HG02870 (cell line): ENCODE results near the gene RNASE13.
"Not testable (repeated sequence)": the region's sequence is repeated elsewhere in the genome, so short reads cannot be mapped to it uniquely, and the experiment has no call there.

ENCODE experiments used
- ATAC-seq: cut with Tn5 transposase; IDR thresholded peaks from one replicate; pipeline ENCODE4 v1.9.1; 2021; ENCODE audit warnings: mild to moderate bottlenecking, moderate library complexity; ENCODE audit not compliant: unreplicated experiment

Gene RNASE13

DNA sequence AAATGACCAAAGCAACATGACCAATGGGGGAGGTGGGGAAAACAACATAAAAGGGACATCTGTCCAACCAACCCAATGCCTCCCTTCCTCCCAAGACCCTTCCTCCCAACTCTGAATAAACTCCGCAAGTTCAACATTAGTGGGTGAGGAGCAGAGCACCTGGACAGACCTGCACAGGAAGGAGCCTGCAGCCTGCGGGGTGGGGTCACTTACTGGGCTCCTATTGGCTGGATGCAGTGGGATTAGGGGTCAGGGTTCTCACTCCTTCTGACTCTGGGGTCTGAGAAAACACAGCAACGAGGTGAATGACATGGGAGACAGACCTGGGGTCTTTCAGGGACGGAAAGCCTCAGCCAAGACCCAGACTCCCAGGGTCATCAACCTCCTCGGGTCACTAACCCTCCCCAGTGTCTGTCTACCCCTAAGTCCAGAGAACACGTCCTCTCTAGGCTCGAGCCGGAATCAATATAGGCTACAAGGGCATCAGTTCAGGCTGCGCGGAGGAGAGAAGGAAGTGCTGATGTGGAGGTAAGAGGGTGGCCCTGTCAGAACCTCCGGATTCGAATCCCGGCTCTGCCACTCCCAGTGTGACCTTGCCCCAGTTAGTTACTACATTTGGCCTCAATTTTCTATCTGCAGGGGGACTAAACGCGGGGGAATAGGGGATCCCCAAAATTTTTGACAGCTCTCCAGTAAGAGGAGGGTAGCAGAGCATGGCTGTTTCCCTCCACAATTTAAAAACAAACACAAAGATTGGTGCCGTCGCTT lies 10.6 kb downstream of the RNASE13 start:
- ATAC-seq = no peak

DNA sequence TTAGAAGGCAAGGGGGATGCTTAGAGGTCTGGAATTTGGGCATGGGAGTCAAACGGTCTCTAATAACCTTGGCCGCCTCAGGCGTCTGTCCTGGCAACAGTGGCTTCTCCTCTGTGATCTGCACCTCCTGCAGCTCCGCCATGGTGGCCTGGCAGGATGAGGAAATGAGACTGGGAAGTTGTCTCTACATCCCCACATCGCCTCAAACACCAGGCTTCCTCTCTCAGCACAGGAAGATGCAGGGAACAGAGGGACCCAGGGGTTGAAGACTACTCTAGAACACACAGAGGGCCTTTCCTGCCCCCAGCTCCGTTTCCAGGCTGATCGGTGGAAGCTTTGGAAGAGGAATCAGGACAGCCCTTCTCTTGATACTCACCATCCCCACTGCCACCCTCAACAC lies 11.4 kb downstream of the RNASE13 start:
- ATAC-seq = no peak

DNA sequence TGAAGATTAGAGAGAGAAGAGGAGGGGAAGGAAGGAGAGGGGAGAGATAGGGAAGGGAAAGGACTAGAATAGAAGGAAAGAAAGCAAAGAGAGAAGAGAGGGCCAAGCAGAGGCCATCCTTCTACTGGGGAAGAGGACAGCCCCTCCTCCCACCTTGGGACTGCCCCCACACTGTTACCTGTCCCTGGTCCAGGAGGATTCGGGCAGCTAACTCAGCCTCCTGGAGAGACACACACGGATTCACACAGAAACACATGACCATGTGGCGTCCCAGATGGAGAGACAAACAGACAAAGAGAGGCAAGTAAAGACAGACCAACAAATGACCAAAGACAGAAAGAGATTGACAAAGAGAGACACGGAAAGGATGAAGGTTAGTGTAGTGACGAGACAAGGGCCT lies 11.9 kb downstream of the RNASE13 start:
- ATAC-seq = no peak

DNA sequence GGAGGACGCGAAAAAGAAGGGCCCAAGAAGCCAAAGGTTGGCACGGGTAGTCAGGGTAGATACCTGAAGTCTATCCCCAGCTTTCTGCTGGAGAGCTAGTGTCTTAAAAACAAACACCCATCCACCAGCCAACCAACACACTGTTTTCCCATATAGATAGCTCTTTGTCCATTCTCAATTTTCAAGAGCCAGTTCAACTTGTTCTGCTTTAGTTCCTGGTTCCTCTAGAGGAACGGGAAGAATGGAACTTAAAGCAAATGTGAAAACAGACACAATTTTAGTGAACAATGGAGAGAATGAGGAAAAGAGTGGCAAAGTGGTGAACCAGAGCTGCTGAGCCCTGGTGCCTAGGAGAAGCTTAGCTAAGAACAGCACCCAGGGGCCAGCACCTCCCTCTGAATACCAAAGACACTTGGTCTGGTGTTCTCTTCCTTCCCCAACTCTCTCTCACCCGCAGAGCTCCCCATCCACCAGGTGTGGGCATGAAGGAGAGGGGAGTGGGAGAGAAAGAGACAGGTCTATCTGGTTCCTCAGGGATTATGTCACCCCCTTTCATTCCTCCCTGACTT lies 13.5 kb downstream of the RNASE13 start:
- ATAC-seq = no peak

DNA sequence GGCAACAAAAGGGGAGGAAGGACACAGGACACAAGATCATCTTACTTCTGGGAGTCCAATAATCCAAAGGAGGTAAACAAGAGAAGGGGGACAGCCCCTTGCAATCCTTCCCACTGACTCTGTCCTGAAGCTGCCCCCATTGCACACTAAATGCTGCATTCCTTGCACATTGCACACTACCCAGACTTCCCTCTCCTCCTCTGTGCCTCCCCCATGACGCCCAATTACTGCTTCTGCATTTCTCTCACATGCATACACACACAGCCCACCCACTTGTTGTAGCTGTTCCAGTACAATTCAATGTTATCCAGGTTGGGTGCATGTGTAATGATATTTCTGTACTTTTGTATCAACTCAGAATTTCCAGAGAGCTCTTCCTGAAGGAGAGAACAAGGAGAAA lies 15.2 kb downstream of the RNASE13 start:
- ATAC-seq = no peak

DNA sequence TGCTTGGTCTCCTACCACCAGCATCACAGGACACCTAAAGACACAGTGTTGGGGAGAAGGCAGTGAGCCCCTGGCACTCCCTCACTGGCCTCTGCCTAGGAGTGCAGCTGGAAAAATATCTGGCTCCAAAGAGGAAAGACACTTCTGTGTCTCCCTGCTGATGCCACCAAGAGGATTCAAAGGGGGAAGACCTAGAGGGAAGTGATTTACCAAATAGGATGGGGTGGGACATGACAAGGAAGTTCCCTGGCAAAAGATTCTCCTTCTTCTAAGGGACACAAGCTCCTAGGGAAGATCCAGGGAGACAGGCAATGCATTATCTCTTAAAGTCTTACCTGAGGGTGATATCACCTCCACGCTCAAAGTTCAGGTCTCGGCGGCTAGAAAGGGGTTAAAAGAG lies 15.8 kb downstream of the RNASE13 start:
- no peak for ATAC-seq

DNA sequence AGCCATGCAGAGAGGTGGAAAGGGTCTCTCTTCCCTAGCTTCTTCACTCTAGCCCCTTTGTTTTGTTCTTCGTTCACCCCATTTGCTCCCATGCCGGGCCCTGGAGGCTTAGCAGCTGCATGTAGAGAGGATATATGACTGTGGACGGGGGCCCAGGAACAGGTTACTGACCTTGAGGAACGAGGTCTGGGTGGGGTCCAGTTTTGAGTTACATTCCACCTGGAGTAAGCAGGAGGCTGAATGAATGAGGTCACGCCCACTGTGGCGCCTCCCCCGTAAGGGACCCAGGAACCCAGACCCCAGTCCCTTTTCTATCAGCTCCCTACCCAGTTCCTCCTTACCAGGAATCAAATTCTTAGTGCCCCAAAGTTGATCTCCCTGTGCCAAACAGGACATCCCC lies 16.3 kb downstream of the RNASE13 start:
- ATAC-seq = no peak

DNA sequence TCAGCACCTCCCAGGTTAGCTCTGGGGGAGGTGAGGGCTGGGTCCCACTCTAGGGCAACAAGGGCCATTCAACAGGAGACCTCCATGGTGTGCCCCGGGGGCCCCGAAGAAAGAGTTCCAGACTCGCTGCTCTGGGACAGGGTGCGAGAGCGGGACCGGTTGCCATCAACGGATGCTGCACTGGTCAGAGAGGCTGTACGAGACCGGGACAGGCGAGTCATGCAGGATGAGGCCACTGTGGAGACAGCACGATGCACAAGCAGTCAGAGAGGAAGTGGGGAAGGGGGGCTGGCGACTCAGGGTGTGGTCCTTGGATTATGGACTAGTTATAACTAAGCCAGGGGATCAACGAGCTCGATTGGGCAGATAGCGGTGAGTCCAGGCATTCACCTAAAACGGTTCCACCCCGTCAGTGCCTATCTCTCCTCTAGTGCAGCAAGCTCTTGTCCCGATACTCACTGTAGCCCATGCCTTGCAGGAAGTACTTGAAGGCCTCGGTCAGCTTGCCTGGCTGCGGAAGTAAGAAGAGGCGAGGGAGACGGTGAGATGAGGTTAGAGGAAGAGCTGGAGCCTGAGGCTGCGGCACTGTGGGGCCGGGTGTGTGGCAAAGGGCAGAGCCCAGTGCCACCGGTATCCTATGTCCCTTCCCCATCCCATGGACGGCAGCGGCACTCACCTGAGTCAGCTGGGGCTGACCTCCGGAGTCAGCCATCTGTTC lies 16.9 kb downstream of the RNASE13 start:
- ATAC-seq = no peak

DNA sequence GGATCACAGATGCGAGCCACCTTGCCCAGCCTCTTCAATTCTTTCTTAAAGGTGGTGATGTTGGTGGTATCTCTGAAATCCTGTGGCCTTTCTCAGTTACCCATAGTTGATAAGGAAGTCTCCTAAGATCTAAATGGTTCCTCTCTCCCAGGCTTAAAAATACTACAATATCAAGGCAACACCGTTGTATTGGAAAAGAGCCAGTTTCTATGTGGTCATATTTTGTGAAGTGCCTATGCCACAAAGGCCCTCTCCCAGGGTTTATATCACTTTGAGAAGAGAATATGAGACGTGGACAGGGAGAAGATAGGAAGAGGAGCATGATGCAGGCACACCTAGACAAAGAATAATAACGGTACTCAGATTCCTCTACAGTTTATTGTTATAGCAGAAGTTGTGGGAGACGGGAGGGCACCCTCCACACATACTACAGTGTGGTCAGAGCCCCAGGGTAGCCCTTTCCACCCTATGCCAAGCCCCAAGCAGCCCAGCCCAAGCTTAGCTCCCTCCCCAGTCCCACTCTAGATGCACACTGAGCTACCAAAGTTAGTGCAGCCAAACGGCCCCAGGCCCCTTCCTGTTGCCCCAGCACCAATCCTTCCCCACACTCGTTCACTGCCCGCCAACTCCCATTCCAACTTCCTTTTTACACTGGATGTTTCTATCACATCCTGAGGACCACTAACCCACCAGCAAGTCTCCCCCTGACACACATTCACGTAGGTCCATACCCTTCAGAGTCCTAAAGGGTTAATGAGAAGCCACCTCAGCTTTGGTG lies 18.0 kb downstream of the RNASE13 start:
- ATAC-seq = no peak

DNA sequence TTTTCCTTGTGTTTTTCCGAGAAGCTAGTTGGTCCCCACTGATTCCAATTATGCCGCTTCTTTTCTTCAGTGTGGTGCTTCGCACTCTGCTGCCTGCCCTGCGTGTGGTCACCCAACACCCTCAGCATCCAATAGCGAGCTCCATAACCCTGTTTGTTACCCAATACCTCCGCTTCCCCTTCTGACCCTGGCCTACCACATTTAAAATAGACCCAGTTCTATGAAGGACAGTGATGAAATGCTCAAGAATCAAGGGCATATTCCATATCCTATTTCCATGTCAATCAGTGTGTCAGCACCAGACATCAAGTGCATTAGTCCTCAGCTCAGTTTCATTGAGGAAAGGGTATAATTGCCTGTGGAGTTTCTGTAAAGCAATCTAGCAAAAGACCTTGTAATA lies 19.3 kb downstream of the RNASE13 start:
- no peak for ATAC-seq

DNA sequence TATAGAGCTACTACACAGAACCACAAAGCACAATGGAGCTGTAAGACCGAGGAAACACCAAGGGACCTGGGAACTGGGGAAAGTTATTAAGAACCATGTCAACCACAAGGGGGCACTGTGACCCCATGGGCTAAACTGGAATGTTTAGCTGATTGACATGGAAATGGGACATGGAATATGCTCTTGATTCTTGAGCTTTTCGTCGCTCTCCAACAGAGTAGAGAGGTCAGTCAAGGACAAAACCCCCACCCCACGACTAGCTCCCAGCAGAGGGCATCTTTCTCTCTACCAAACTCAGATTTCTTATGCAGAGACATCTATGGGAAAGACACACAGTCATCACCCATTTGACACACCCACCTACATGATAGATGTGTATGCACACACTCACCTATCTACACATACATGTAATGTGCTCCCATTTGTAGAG lies 19.8 kb downstream of the RNASE13 start:
- no peak for ATAC-seq

DNA sequence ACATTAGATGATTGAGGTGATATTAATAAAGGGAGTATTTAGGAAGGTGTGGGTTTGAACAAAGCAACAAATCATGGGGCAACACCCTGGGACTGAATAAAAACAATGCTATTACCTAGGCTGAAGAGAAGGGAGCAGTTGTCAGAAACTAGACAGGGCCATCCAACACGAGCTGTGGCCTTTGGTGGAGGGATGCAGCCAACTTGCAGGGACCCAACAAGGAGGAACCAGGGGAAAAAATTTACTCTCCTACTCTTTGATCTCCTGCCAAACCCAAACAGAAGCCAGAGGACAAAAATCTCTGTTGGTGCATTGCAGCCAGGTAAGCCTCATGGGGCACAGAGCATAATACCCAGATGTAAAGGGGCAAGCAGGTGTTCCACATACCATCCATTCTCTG lies 23.5 kb downstream of the RNASE13 start:
- no peak for ATAC-seq

DNA sequence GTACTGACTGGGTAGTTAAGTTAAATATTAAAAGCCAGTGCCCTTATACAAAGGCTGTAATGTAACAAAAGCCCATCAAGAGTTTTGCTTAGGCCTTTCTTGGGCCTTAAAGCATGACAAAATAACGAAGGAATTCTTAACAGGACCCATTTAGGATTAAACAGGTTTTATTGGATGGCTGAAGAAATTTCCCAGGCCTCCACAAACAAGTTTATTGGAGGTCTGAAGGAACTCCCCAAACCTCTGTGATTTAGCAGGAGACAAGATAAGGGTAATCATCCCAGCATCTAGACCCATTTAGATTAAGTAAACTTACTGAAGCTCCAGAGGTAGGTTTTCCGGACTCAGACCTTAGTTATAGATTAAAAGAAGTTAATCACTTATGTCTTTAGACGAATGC lies 24.9 kb downstream of the RNASE13 start:
- not testable (repeated sequence) for ATAC-seq

DNA sequence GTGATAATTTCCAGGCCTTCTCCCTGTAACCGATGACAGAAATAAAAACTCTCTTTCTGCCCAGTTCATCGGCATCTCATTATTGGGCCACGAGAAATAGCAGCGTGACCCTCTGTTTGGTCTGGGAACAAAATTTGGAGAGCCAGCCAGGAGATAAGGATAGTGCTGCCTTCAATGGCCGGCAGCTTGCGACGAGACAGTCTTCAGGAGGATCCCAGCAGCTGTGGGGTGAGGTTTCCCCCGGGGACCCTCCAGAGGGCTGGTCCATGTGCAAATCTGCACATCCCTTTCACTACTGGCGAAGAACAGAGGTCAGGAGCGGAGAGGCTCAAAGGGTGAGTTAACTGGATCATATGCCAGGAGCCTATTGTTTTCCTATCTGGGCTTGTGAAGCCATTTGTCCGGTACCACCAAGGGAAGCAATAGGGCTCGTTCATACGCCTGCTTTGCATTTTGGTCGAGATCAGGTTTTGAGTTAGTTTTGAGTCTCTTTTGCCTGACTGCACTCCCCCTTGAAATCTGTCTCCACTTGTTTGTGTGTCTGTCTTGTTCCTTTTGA lies 30.7 kb downstream of the RNASE13 start:
- ATAC-seq = no peak

DNA sequence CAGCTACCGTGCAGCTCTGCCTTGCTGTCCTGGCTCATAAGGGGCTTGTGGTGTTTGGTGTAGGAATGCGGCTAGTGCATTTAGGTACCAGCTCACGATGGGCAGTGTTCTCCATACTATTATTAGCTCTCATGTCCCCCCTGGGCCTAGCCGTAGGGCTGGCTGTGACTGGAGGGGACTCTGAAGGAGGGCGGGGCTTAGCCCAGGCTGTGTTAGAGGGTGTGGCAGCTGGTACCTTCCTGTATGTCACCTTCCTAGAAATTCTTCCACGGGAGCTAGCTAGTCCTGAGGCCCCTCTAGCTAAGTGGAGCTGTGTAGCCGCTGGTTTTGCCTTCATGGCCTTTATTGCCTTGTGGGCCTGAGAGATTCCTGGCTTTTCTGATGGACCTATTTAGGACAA lies 33.4 kb downstream of the RNASE13 start:
- no peak for ATAC-seq

DNA sequence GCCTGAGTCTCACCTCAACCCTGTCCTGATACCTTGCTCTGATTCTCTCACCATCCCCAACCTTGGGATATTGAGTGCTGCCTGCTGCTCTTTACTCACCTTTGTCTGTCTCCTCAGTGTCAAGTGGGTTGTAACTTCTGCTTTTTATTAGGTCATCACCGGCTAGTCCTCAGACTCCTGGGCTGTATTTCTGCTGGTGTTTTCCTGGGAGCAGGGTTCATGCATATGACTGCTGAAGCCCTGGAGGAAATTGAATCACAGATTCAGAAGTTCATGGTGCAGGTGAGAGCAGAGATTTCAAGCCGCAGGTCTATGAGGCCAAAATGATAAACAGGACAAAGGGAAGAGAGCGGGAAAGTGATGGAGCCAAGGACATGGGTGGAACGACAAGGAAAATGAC lies 35.0 kb downstream of the RNASE13 start:
- no peak for ATAC-seq

DNA sequence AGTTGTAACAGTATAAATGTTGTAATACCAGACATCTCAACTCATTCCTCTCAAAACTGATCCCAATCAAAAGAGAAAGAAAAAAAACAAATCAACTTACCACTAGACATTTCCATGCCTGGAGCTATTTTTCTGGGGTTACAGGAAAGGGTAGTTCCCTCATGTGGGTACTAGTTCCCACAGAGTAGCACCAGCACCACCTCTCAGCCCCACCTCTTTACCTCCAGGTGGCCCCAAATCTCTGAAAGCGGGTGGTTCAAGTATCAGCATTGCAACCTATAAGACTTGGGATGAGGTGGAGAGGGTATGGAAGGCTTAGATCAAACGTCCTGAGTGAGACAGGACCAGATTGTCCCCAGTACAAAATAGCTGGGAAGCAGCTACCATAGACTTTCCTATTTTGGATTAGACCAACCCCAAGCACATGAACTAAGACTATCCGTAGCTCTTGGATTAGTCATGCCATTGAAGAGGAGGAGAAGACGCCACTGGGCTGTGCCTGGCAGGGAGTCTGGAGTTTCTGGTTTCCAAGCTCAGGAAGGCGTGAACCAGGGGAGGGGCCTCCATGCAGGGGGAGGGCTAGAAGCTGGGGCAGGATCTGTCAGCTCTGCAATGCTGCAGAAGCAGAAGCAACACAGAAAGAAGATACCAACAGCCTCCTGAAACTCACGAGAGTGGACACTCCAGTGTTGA lies 35.8 kb downstream of the RNASE13 start, which contains the start of gene SLC39A2:
Gene SLC39A2 (plus strand): TSS at position 620 of the 693 bp plus-strand sequence. CDS start 154 bp downstream, outside the sequence.
- ATAC-seq = no peak

DNA sequence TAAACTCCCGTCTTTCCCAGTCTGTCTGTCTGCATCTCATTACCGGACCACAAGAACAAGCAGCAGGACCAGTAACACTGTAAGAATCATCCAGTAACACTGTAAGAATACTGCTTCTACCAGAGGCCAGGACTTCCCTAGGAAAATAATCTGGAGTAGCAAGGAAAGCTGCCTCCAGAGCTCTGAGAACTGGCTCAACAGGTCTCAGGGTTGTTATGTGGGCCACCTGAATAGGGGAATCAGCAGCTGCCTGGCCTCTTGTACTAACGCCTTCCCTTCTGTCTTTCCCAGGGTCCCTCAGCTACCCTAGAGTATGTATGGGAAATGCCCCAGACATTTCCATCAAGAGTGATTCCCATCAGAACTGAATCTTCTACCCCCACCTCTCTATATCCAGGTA lies 36.5 kb downstream of the RNASE13 start:
- ATAC-seq = no peak

DNA sequence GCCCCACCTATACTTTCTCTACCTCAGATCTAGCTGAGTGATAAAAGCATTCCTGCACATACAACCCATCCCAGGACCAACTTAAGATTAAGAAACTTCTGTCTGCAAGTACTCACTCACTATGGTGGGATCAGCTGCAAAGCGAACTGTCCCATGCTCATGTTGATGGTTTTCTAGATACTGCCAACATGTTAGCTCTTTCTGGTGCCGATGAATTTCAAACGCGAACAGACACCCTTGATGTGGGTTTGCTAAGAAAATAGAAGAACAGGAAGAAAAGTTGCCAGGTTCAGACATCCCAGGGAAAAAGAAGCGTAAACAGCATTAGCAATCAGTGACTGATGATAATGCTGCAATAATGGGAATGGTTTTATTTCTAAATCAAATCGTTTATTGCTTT lies 37.0 kb downstream of the RNASE13 start:
- no peak for ATAC-seq

DNA sequence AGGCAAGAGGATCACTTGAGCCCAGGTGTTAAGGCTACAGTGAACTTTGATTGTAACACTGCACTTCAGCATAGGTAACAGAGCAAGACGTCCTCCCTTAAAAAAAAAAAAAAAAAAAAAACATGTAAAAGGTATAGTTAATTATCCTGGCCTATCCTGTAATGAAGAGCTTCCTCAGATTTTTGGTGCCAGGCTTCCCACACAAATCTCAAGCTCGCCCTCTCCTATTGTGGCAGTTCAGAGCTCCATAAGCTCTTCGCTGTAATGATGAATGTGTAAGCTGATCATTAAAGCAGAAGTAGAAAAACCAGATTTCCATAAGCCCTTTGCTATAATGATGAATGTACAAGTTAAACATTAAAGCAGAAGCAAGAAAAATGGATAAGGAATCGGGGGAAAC lies 37.5 kb downstream of the RNASE13 start:
- ATAC-seq = no peak
